Measurements from ENCODE around the gene TCHHL1.

TCHHL1 gene

DNA sequence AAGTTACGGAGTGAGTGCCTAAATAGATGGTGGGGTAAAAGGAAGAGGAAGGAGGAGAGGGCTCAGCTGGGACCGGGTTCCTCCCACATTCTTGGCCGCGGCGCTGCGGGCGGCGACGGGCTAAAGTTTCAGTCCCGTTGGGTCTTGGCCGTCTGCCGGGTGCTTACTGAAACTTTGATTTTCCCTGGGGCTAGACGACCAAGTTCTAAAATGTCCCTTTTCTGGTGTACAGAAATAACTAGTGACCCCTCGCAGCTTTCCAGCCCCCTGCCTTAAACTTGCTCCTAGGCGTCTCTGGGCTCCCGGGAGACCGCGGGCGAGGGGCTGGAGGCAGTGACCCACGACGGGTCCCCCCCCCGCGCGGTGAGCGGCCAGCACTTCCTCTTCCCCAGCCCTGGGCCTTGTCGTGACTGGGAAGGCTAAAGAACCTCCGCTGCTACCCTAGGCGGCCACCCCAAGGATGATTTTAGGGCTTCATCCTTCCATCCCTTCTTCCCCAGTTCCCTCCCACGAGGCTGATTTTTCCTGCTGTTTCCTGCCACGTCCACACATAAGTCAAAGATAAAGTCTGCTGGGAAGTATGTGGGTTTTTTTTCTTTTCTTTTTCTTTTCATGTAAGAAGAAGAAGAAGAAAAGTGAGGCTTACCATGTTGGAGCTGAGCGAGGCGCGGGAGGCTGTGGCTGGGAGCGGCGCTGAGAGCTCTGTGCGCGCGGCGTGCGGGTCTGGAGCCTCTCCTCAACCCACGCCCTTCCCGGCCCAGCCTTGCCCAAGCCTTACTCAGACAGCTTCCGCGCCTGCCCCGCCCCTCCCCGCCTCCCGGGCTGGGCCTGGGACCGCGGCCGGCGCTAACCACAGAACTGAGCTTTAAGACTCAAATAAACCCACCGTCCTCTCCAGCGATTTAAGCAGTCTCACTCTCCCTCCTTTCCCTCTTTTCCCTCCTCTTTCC, 52.3 kb downstream of the TCHHL1 start, which contains the start of gene S100A11:
Gene S100A11 (minus strand): TSS at position 738 of the 950 bp plus-strand sequence. CDS start 89 bp downstream, at position 649.
- Histone ChIP-seq H3K9ac (ENCODE audit: low read length) (peak within 1 kb of the TSS; percentile 100), H3K27me3 (replicated peaks; ENCODE audit: control insufficient read depth, insufficient read depth, low read length) (no peaks in the 10 kb centered on the region), H3K4me3 (ENCODE audit: low read length) (peak within 1 kb of the TSS; percentile 98), H3K4me1 (ENCODE audit: control insufficient read depth, insufficient read depth, low read length) (peaks cover 28% of the 10 kb centered on the region), H3K36me3 (ENCODE audit: control insufficient read depth, insufficient read depth, low read length, severe bottlenecking) (peaks cover 27% of the 10 kb centered on the region), H3K9me3 (ENCODE audit: control insufficient read depth, low read length) (no peaks in the 10 kb centered on the region)
- DNase-seq (ENCODE audit: low read depth) = peak; percentile 98

DNA sequence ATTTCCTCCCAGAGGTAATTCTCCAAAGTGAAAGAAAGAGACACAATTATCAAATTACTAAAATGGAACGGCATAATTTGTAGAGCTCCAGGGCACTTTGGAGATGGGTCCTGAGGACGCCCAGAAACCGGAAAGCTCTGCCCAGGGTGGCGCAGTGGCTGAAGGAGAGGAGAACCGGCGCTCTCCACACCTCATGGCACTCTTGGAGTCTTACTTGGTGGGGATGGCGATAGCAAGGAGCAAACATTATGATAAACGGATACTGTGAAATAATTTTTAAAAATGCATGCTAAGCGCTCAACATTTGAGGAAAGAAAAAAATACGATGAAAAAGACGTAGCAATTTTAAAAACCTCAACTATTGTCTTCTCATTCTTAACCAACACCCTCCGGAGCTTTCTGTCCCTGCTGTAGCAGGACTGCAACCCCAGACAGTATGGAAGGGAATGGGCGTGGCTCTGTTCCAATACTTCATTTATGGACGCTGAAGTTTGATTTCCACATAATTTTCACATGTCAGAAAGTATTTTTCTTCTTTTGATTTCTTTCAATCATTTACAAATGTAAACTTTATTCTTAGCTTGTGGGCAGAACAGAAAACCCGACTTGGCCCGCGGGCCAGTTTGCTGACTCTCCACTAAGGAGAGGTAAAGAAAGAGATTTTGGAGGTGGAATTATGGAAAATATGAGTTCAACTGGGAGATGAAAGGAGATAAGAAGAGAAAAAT, 53.2 kb downstream of the TCHHL1 start:
- peak overlapping the region; percentile 98 for H3K4me3 ChIP-seq (ENCODE audit: low read length)
- H3K27me3 ChIP-seq (replicated peaks; ENCODE audit: control insufficient read depth, insufficient read depth, low read length) = no peaks in the 10 kb centered on the region

DNA sequence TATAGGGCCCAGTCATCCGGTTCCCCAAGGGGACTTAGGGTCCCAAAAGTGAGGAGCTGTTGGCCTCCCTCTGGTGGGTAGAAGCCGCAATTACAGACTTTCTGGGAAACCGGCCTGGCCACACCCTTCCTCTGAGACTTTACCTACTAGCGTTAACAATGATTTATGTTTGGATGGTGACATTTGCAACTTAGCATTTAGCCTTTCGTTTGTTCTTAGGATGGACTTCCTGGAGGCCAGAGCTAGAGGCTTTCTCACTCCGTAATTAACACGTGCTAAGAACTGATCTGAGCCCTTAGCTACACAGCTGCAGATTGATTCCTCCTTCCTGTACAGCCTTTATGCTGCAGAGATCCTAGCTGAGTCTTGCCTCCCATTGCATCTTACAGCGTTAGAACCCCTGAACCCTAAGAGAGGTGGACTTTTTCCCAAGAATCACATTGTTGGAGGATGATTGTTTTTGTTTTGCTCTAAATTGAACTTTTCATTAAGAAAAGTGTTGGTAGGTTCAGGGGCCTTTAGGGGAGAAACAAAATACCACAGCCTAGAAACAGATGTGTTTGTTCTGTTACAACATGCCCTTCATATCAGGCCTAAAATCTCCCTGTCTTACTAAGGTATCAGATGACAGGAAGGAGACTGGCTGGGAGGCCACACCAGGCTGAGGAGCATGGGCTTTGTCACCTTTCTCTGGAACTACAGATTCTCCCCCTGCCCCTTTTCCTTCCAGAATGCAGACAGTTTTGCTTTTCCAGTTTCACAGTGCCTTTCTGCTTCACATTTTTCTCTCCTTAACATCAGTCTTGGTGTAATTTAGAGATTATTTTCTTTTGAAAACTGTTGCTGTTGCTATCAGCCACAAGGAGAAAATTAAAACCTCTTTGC, 54.0 kb downstream of the TCHHL1 start:
- peak; percentile 93 for DNase-seq (ENCODE audit: low read depth)
- H3K27me3 ChIP-seq (replicated peaks; ENCODE audit: control insufficient read depth, insufficient read depth, low read length) = no peaks in the 10 kb centered on the region
- H3K4me3 ChIP-seq (ENCODE audit: low read length) = peak overlapping the region; percentile 98
- H3K4me1 ChIP-seq (ENCODE audit: control insufficient read depth, insufficient read depth, low read length) = peaks cover 31% of the 10 kb centered on the region
- peak overlapping the region; percentile 100 for H3K9ac ChIP-seq (ENCODE audit: low read length)
- no peaks in the 10 kb centered on the region for H3K9me3 ChIP-seq (ENCODE audit: control insufficient read depth, low read length)
- H3K36me3 ChIP-seq (ENCODE audit: control insufficient read depth, insufficient read depth, low read length, severe bottlenecking) = peaks cover 36% of the 10 kb centered on the region

More for the DNA sequence above, 53.2 kb downstream of the TCHHL1 start:
- Histone ChIP-seq H3K36me3 (ENCODE audit: control insufficient read depth, insufficient read depth, low read length, severe bottlenecking) (peaks cover 36% of the 10 kb centered on the region), H3K9me3 (ENCODE audit: control insufficient read depth, low read length) (no peaks in the 10 kb centered on the region), H3K9ac (ENCODE audit: low read length) (peak overlapping the region; percentile 100), H3K4me1 (ENCODE audit: control insufficient read depth, insufficient read depth, low read length) (peaks cover 28% of the 10 kb centered on the region)
- peak; percentile 77 for DNase-seq (ENCODE audit: low read depth)

DNA sequence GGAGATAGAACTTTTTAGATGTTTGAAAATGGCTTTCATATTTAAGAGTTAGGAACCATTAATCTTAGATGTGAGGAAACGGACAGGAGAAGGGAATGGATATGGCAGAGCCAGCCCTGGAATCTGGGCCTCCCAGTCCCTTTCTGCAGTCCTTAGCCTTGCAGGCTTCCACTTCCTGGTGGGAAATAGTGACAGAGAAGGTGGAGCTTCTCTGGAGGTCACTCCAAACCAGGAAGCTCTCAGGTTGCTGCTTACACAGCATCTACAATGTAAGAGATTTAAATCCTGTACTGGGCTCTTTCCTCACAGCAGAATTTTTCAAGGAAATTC, 54.6 kb downstream of the TCHHL1 start:
- Histone ChIP-seq H3K9ac (ENCODE audit: low read length) (peak overlapping the region; percentile 100), H3K4me3 (ENCODE audit: low read length) (peak overlapping the region; percentile 98), H3K4me1 (ENCODE audit: control insufficient read depth, insufficient read depth, low read length) (peaks cover 37% of the 10 kb centered on the region), H3K27me3 (replicated peaks; ENCODE audit: control insufficient read depth, insufficient read depth, low read length) (no peaks in the 10 kb centered on the region), H3K36me3 (ENCODE audit: control insufficient read depth, insufficient read depth, low read length, severe bottlenecking) (peaks cover 36% of the 10 kb centered on the region), H3K9me3 (ENCODE audit: control insufficient read depth, low read length) (no peaks in the 10 kb centered on the region)
- DNase-seq (ENCODE audit: low read depth) = no peak
